ENCODE results near the gene GTF3A.
A peak's percentile ranks its signal among the peaks of the same experiment; 100 is the strongest.

GRCh38 chr13:27424246-27425157 is at the start of gene GTF3A:
- TF ChIP-seq CTCF (IDR thresholded peaks at IDR 0.05; ENCODE audit: extremely low read depth in 1 of 2, insufficient read depth in 1 of 2, low read depth in 1 of 2, low read length in 2 of 2), result no peak
- TF ChIP-seq POLR2A (IDR thresholded peaks at IDR 0.05; ENCODE audit: low read depth, low read length), result peak; percentile 89
- no peak for TF ChIP-seq FOS (IDR thresholded peaks at IDR 0.05; ENCODE audit: borderline replicate concordance, insufficient read depth, low read length)
- TF ChIP-seq MYC (IDR thresholded peaks at IDR 0.05; ENCODE audit: low read depth, low read length), result peak; percentile 30
- peak; percentile 90 for TF ChIP-seq POLR2AphosphoS5 (IDR thresholded peaks at IDR 0.05; ENCODE audit: insufficient read depth, low read depth, low read length)
- TF ChIP-seq EZH2 (IDR thresholded peaks at IDR 0.05; ENCODE audit: borderline replicate concordance, low read depth, low read length, severe bottlenecking), result no peak
- peak; percentile 83 for TF ChIP-seq MAX (IDR thresholded peaks at IDR 0.05; ENCODE audit: insufficient read depth, insufficient read length)
- TF ChIP-seq GATA2 (IDR thresholded peaks at IDR 0.05; ENCODE audit: insufficient read depth, insufficient read length, low read depth, low read length), result no peak
